Right atrium auricular region (tissue), 2 donors: Measurements from ENCODE around the gene VPS33A. TPM values are rescaled to one million over a fixed set of nuclear protein-coding genes. Genes with fewer than 3 reads are reported as not detected.

Source experiments
- DNase-seq: peaks from one replicate; pipeline ENCODE4 v3.0.0-alpha.2; 2019; ENCODE audit warnings: low spot score
- H3K27ac ChIP-seq, 2 donors: fragments of 200-600 bp; sonication (generic); 1 replicate in 1 of 2; 2 replicates in 1 of 2; pipeline ENCODE4 v1.5.1; 2016 to 2019
- H3K27me3 ChIP-seq, 2 donors: fragments of 200-600 bp; sonication (generic); one replicate each; pipeline versions ENCODE4 v1.5.1 to v1.6.0; 2017 to 2019
- H3K36me3 ChIP-seq: fragments of 200-600 bp; sonication (generic); one replicate; pipeline ENCODE4 v1.5.1; 2016
- H3K4me1 ChIP-seq, 2 donors: fragments of 200-600 bp; sonication (generic); one replicate each; pipeline versions ENCODE4 v1.5.1 to v1.6.0; 2017 to 2019
- H3K4me3 ChIP-seq, 2 donors: fragments of 200-600 bp; sonication (generic); 1 replicate in 1 of 2; 2 replicates in 1 of 2; pipeline ENCODE4 v1.5.1; 2017 to 2019; ENCODE audit warnings: mild to moderate bottlenecking in 1 of 2, moderate library complexity in 1 of 2
- H3K9me3 ChIP-seq, 2 donors: fragments of 200-600 bp; sonication (generic); one replicate each; pipeline ENCODE4 v1.5.1; 2019
- CTCF ChIP-seq, 2 donors: fragments of 200-600 bp; sonication (generic); IDR thresholded peaks; one replicate each; pipeline ENCODE4 v1.5.1; 2019; ENCODE audit warnings: antibody characterized with exemption in 2 of 2
- total RNA-seq, 2 donors: library from RNA; depleted of rRNA; stranded (reverse); fragments of >200 nt; gene quantifications; one replicate each; pipeline ENCODE4 v1.1.0, GENCODE V29; 2016

The VPS33A gene
- total RNA-seq, 2 donors from 2014 or later: 7.6 to 8.4 TPM

GRCh38 chr12:122295877-122296276 is 29.6 kb upstream of the VPS33A start:
- Histone ChIP-seq H3K9me3 (peaks cover 0 to 5% of the 10 kb centered on the region in 2 donors), H3K36me3 (peaks cover 43% of the 10 kb centered on the region), H3K27me3 (no peaks in the 10 kb centered on the region), H3K4me1 (no peaks in the 10 kb centered on the region), H3K27ac (no peak overlapping the region), H3K4me3 (no peak overlapping the region)
- no peak for DNase-seq
- no peak for TF ChIP-seq CTCF (IDR thresholded peaks at IDR 0.05)

GRCh38 chr12:122293081-122293480 is 26.8 kb upstream of the VPS33A start:
- peaks cover 44% of the 10 kb centered on the region for H3K36me3 ChIP-seq
- no peak for TF ChIP-seq CTCF (IDR thresholded peaks at IDR 0.05)

GRCh38 chr12:122291431-122291830 is 25.1 kb upstream of the VPS33A start:
- no peaks in the 10 kb centered on the region for H3K27me3 ChIP-seq
- H3K4me3 ChIP-seq: no peak overlapping the region
- DNase-seq: no peak
- peaks cover 0 to 5% of the 10 kb centered on the region in 2 donors for H3K9me3 ChIP-seq
- no peak overlapping the region for H3K27ac ChIP-seq
- peaks cover 35% of the 10 kb centered on the region for H3K36me3 ChIP-seq
- H3K4me1 ChIP-seq: no peaks in the 10 kb centered on the region
- TF ChIP-seq CTCF (IDR thresholded peaks at IDR 0.05): no peak

More at GRCh38 chr12:122293081-122293480, 26.8 kb upstream of the VPS33A start:
- H3K27me3 ChIP-seq: no peaks in the 10 kb centered on the region
- no peak overlapping the region for H3K27ac ChIP-seq
- no peaks in the 10 kb centered on the region for H3K4me1 ChIP-seq
- no peak for DNase-seq
- H3K9me3 ChIP-seq: peaks cover 0 to 5% of the 10 kb centered on the region in 2 donors
- H3K4me3 ChIP-seq: no peak overlapping the region

- H3K9me3 ChIP-seq: no peaks in the 10 kb centered on the region
- H3K36me3 ChIP-seq: peaks cover 35% of the 10 kb centered on the region
- no peak for TF ChIP-seq CTCF (IDR thresholded peaks at IDR 0.05)
- no peaks in the 10 kb centered on the region for H3K27me3 ChIP-seq
- no peak overlapping the region for H3K27ac ChIP-seq
- H3K4me3 ChIP-seq: no peak overlapping the region
- no peak for DNase-seq
- peaks cover 0 to 4% of the 10 kb centered on the region in 2 donors for H3K4me1 ChIP-seq
Observed at GRCh38 chr12:122283680-122284079, 17.4 kb upstream of the VPS33A start.

GRCh38 chr12:122282061-122282460 is 15.8 kb upstream of the VPS33A start:
- TF ChIP-seq CTCF (IDR thresholded peaks at IDR 0.05): no peak
- no peaks in the 10 kb centered on the region for H3K9me3 ChIP-seq
- H3K36me3 ChIP-seq: peaks cover 41% of the 10 kb centered on the region
- DNase-seq: no peak
- H3K27ac ChIP-seq: no peak overlapping the region
- H3K4me1 ChIP-seq: peaks cover 0 to 4% of the 10 kb centered on the region in 2 donors
- H3K4me3 ChIP-seq: no peak overlapping the region
- no peaks in the 10 kb centered on the region for H3K27me3 ChIP-seq

GRCh38 chr12:122276242-122276641 is 9.9 kb upstream of the VPS33A start:
- no peak for TF ChIP-seq CTCF (IDR thresholded peaks at IDR 0.05)
- Histone ChIP-seq H3K27ac (no peak overlapping the region), H3K9me3 (no peaks in the 10 kb centered on the region), H3K4me3 (no peak overlapping the region), H3K27me3 (no peaks in the 10 kb centered on the region), H3K4me1 (peaks cover 0 to 4% of the 10 kb centered on the region in 2 donors), H3K36me3 (peaks cover 66% of the 10 kb centered on the region)
- no peak for DNase-seq
